Stimulated activated CD4-positive, alpha-beta T cell treated with anti-CD3 and anti-CD28 coated beads, TNF-alpha, amount 100 ng/mL, for 1 hour (primary cell): Measurements from ENCODE around the gene SLMAP.

Source experiments
- DNase-seq, 3 donors: peaks; one replicate each; pipeline ENCODE4 v3.0.0-alpha.2; 2020; ENCODE audit warnings: low read depth in 3 of 3, low spot score in 1 of 3

The SLMAP gene

GRCh38 chr3:57746156-57747010 is 9.7 kb upstream of the SLMAP start:
- DNase-seq: no peak

GRCh38 chr3:57749542-57749941 is 6.6 kb upstream of the SLMAP start:
- DNase-seq: no peak

GRCh38 chr3:57752307-57752706 is 3.8 kb upstream of the SLMAP start:
- DNase-seq: no peak

GRCh38 chr3:57753016-57753415 is 3.1 kb upstream of the SLMAP start:
- DNase-seq: no peak

GRCh38 chr3:57755368-57755675 is 787 bp upstream of the SLMAP start:
- DNase-seq: no peak

- DNase-seq: peak in 1 of 3 donors; percentile 14
Observed at GRCh38 chr3:57756528-57757401, 656 bp downstream of the SLMAP start.

- DNase-seq: no peak
Observed at GRCh38 chr3:57757642-57758297, 1.7 kb downstream of the SLMAP start.

- DNase-seq: no peak
Observed at GRCh38 chr3:57758686-57759085, 2.6 kb downstream of the SLMAP start.

GRCh38 chr3:57764794-57765193 is 8.7 kb downstream of the SLMAP start:
- DNase-seq: no peak

GRCh38 chr3:57768595-57768994 is 12.5 kb downstream of the SLMAP start:
- no peak for DNase-seq

GRCh38 chr3:57770009-57770827 is 14.1 kb downstream of the SLMAP start:
- DNase-seq: no peak

- DNase-seq: no peak
Observed at GRCh38 chr3:57772251-57772650, 16.1 kb downstream of the SLMAP start.

- no peak for DNase-seq
Observed at GRCh38 chr3:57777774-57778173, 21.7 kb downstream of the SLMAP start.

- no peak for DNase-seq
Observed at GRCh38 chr3:57778494-57778893, 22.4 kb downstream of the SLMAP start.

- DNase-seq: no peak
Observed at GRCh38 chr3:57779666-57780065, 23.6 kb downstream of the SLMAP start.

- no peak for DNase-seq
Observed at GRCh38 chr3:57783186-57784088, 27.3 kb downstream of the SLMAP start.

- DNase-seq: no peak
Observed at GRCh38 chr3:57784089-57784735, 28.1 kb downstream of the SLMAP start.

- DNase-seq: no peak
Observed at GRCh38 chr3:57785446-57785845, 29.3 kb downstream of the SLMAP start.

- no peak for DNase-seq
Observed at GRCh38 chr3:57787867-57788623, 31.9 kb downstream of the SLMAP start.
